SKM-1 treated with dmso at 0.1 percent for 144 hours (cell line): ENCODE measurements around the gene REPS2.

Experiments
- DNase-seq: peaks from one replicate; lab custom pipeline; 2025; ENCODE audit not compliant: unreplicated experiment; lab: John Stamatoyannopoulos, UW

Gene REPS2

GRCh38 chrX:17077361-17077760 is 130.9 kb downstream of the REPS2 start:
- no peak for DNase-seq

GRCh38 chrX:17078031-17078720 is 131.7 kb downstream of the REPS2 start:
- DNase-seq = no peak

- DNase-seq = no peak
These were observed 135.1 kb downstream of the REPS2 start for GRCh38 chrX:17081511-17081910.

GRCh38 chrX:17081968-17082367 is 135.5 kb downstream of the REPS2 start:
- no peak for DNase-seq

- DNase-seq = peak; percentile 0
These were observed 136.4 kb downstream of the REPS2 start for GRCh38 chrX:17082831-17083230.

GRCh38 chrX:17086317-17086716 is 139.9 kb downstream of the REPS2 start:
- DNase-seq = no peak

- DNase-seq = no peak
These were observed 148.7 kb downstream of the REPS2 start for GRCh38 chrX:17095161-17095560.

GRCh38 chrX:17098516-17099247 is 152.2 kb downstream of the REPS2 start:
- DNase-seq = no peak

- DNase-seq = no peak
These were observed 158.0 kb downstream of the REPS2 start for GRCh38 chrX:17104433-17104832.

- no peak for DNase-seq
These were observed 174.4 kb downstream of the REPS2 start for GRCh38 chrX:17120816-17121215.

- no peak for DNase-seq
These were observed 207.5 kb downstream of the REPS2 start for GRCh38 chrX:17154001-17154400.

GRCh38 chrX:17160975-17161374 is 214.5 kb downstream of the REPS2 start:
- no peak for DNase-seq

- DNase-seq = no peak
These were observed 215.5 kb downstream of the REPS2 start for GRCh38 chrX:17161991-17162390.

GRCh38 chrX:17164079-17164478 is 217.6 kb downstream of the REPS2 start:
- no peak for DNase-seq

- no peak for DNase-seq
These were observed 218.5 kb downstream of the REPS2 start for GRCh38 chrX:17164941-17165340.

- no peak for DNase-seq
These were observed 221.5 kb downstream of the REPS2 start for GRCh38 chrX:17167915-17168314.

- no peak for DNase-seq
These were observed 224.5 kb downstream of the REPS2 start for GRCh38 chrX:17170973-17171372.

- no peak for DNase-seq
These were observed 228.2 kb downstream of the REPS2 start for GRCh38 chrX:17174671-17175070.

GRCh38 chrX:17182317-17182716 is 235.9 kb downstream of the REPS2 start:
- no peak for DNase-seq

- DNase-seq = no peak
These were observed 237.1 kb downstream of the REPS2 start for GRCh38 chrX:17183566-17183965.

- no peak for DNase-seq
These were observed 239.0 kb downstream of the REPS2 start for GRCh38 chrX:17185431-17185830.

- no peak for DNase-seq
These were observed 240.8 kb downstream of the REPS2 start for GRCh38 chrX:17187136-17187756.
